Mesenchymal stem cell (in vitro differentiated cells and primary cell): ENCODE data around the gene DNAJB11.

ENCODE experiments used
- DNase-seq: peaks from one replicate; pipeline ENCODE4 v3.0.0-alpha.2; 2013
- H2AFZ ChIP-seq: one replicate; pipeline ENCODE4 v1.6.1; 2013; ENCODE audit warnings: low read depth, mild to moderate bottlenecking, control low read depth, inconsistent platforms, low read length, moderate library complexity
- H2AK5ac ChIP-seq: 2 replicates; pipeline ENCODE4 v1.6.1; 2013; ENCODE audit warnings: low read length, moderate library complexity, mild to moderate bottlenecking, inconsistent platforms; ENCODE audit not compliant: severe bottlenecking
- H2BK120ac ChIP-seq: one replicate; pipeline ENCODE4 v1.6.1; 2013; ENCODE audit warnings: low read depth, mild to moderate bottlenecking, inconsistent platforms, low read length, moderate library complexity
- H2BK12ac ChIP-seq, 2 experiments: one replicate each; pipeline ENCODE4 v1.6.1; 2013; ENCODE audit warnings: inconsistent platforms in 2 of 2, low read length in 2 of 2, mild to moderate bottlenecking in 2 of 2, moderate library complexity in 2 of 2, control low read depth in 1 of 2
- H2BK15ac ChIP-seq: one replicate; pipeline ENCODE4 v1.6.1; 2013; ENCODE audit warnings: mild to moderate bottlenecking, low read depth, inconsistent platforms; ENCODE audit not compliant: poor library complexity, severe bottlenecking
- H2BK5ac ChIP-seq: 2 replicates; pipeline ENCODE4 v1.6.1; 2013; ENCODE audit warnings: low read depth, mild to moderate bottlenecking, low read length, control low read depth, inconsistent platforms; ENCODE audit not compliant: poor library complexity, severe bottlenecking
- H3K14ac ChIP-seq, 2 experiments: one replicate each; pipeline ENCODE4 v1.6.1; 2013; ENCODE audit warnings: inconsistent platforms in 2 of 2, low read length in 2 of 2, control low read depth in 1 of 2, mild to moderate bottlenecking in 1 of 2, moderate library complexity in 1 of 2
- H3K18ac ChIP-seq, 2 experiments: one replicate each; pipeline ENCODE4 v1.6.1; 2013; ENCODE audit warnings: inconsistent platforms in 2 of 2, low read length in 2 of 2, control low read depth in 1 of 2, low read depth in 1 of 2, mild to moderate bottlenecking in 1 of 2
- H3K23ac ChIP-seq, 2 experiments: one replicate each; pipeline ENCODE4 v1.6.1; 2013; ENCODE audit warnings: inconsistent platforms in 2 of 2, low read length in 2 of 2, mild to moderate bottlenecking in 2 of 2, moderate library complexity in 2 of 2, control low read depth in 1 of 2
- H3K27ac ChIP-seq: 2 replicates; pipeline ENCODE4 v1.5.1; 2013; ENCODE audit warnings: mild to moderate bottlenecking, moderate library complexity, low read length, control low read depth, inconsistent platforms; ENCODE audit not compliant: poor library complexity, severe bottlenecking
- H3K27me3 ChIP-seq, 2 experiments: 2 replicates each; pipeline versions ENCODE4 v1.6.1 to v1.7.0; 2013; ENCODE audit warnings: low read length in 2 of 2, mild to moderate bottlenecking in 2 of 2, moderate library complexity in 2 of 2, control low read depth in 1 of 2, inconsistent platforms in 1 of 2; ENCODE audit not compliant: control insufficient read depth in 1 of 2, insufficient read depth in 1 of 2
- H3K36me3 ChIP-seq, 2 experiments: 2 replicates each; pipeline versions ENCODE4 v1.6.1 to v1.7.0; 2013; ENCODE audit warnings: low read length in 2 of 2, control low read depth in 1 of 2, inconsistent platforms in 1 of 2, low read depth in 1 of 2, mild to moderate bottlenecking in 1 of 2; ENCODE audit not compliant: insufficient read depth in 2 of 2, control insufficient read depth in 1 of 2
- H3K4ac ChIP-seq, 2 experiments: one replicate each; pipeline ENCODE4 v1.6.1; 2013; ENCODE audit warnings: inconsistent platforms in 2 of 2, low read length in 2 of 2, mild to moderate bottlenecking in 2 of 2, moderate library complexity in 2 of 2, control low read depth in 1 of 2, low read depth in 1 of 2
- H3K4me1 ChIP-seq: 2 replicates; pipeline ENCODE4 v1.6.1; 2013; ENCODE audit warnings: low read depth, low read length, control low read depth; ENCODE audit not compliant: control insufficient read depth, insufficient read depth
- H3K4me2 ChIP-seq: 2 replicates; pipeline ENCODE4 v1.6.1; 2013; ENCODE audit warnings: low read length, mild to moderate bottlenecking, inconsistent platforms; ENCODE audit not compliant: poor library complexity, severe bottlenecking
- H3K4me3 ChIP-seq, 2 experiments: 2 replicates each; pipeline versions ENCODE4 v1.5.1 to v1.7.0; 2013; ENCODE audit warnings: low read length in 2 of 2, mild to moderate bottlenecking in 2 of 2, control low read depth in 1 of 2, low read depth in 1 of 2; ENCODE audit not compliant: insufficient read depth in 1 of 2
- H3K79me1 ChIP-seq: replicated peaks from 2 replicates; pipeline ENCODE4 v1.6.1; 2013; ENCODE audit warnings: mild to moderate bottlenecking, control low read depth, low read length, inconsistent platforms; ENCODE audit not compliant: poor library complexity, severe bottlenecking
- H3K9ac ChIP-seq: 2 replicates; pipeline ENCODE4 v1.7.0; 2013; ENCODE audit warnings: mild to moderate bottlenecking, low read length, moderate library complexity
- H3K9me3 ChIP-seq: 2 replicates; pipeline ENCODE4 v1.7.0; 2013; ENCODE audit warnings: mild to moderate bottlenecking, low read length; ENCODE audit not compliant: control insufficient read depth
- H4K8ac ChIP-seq: one replicate; pipeline ENCODE4 v1.6.1; 2013; ENCODE audit warnings: inconsistent platforms, mild to moderate bottlenecking, low read length, moderate library complexity
- H4K91ac ChIP-seq: one replicate; pipeline ENCODE4 v1.6.1; 2013; ENCODE audit warnings: mild to moderate bottlenecking, low read length, inconsistent platforms
- WGBS: methylation state at CpG from one replicate; pipeline ENCODE4 v1.1.7; 2013; ENCODE audit warnings: mixed read lengths; 5-methylcytosine and 5-hydroxymethylcytosine counted together

Gene DNAJB11

DNA sequence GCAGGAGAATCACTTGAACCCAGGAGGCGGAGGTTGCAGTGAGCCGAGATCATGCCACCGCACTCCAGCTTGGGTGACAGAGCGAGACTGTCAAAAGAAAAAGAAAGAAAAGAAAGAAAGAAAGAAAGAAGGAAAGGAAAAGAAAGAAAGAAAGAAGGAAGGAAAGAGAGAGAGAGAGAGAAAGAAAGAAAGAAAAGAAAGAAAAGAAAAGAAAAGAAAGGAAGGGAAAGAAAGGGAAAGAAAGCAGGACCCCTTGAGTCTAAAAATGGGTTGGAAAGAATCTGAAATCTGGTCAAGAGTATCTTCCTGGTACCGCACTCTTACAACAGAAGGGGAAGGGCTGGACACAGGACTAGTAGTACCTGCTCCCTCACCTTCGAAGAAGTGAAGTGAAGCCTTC lies 45.9 kb upstream of the DNAJB11 start:
- no peak overlapping the region for H3K9ac ChIP-seq
- H3K18ac ChIP-seq: no peak overlapping the region
- H2BK120ac ChIP-seq: no peak overlapping the region
- no peak overlapping the region for H2AK5ac ChIP-seq
- H3K4me1 ChIP-seq: no peaks in the 10 kb centered on the region
- no peak overlapping the region for H3K23ac ChIP-seq
- no peak overlapping the region for H2BK15ac ChIP-seq
- no peaks in the 10 kb centered on the region for H3K79me1 ChIP-seq
- H2AFZ ChIP-seq: no peak overlapping the region
- H3K4me3 ChIP-seq: no peak overlapping the region
- WGBS: 97% methylated on average over 6 of the region's 6 CpGs
- no peaks in the 10 kb centered on the region for H3K36me3 ChIP-seq
- peaks cover 22 to 49% of the 10 kb centered on the region in 2 experiments for H3K27me3 ChIP-seq
- no peak for DNase-seq
- no peak overlapping the region for H4K91ac ChIP-seq
- H3K4ac ChIP-seq: no peak overlapping the region
- H4K8ac ChIP-seq: no peak overlapping the region
- no peak overlapping the region for H2BK12ac ChIP-seq
- no peak overlapping the region for H3K27ac ChIP-seq
- no peak overlapping the region for H3K14ac ChIP-seq
- no peak overlapping the region for H2BK5ac ChIP-seq
- no peak overlapping the region for H3K4me2 ChIP-seq
- no peaks in the 10 kb centered on the region for H3K9me3 ChIP-seq

DNA sequence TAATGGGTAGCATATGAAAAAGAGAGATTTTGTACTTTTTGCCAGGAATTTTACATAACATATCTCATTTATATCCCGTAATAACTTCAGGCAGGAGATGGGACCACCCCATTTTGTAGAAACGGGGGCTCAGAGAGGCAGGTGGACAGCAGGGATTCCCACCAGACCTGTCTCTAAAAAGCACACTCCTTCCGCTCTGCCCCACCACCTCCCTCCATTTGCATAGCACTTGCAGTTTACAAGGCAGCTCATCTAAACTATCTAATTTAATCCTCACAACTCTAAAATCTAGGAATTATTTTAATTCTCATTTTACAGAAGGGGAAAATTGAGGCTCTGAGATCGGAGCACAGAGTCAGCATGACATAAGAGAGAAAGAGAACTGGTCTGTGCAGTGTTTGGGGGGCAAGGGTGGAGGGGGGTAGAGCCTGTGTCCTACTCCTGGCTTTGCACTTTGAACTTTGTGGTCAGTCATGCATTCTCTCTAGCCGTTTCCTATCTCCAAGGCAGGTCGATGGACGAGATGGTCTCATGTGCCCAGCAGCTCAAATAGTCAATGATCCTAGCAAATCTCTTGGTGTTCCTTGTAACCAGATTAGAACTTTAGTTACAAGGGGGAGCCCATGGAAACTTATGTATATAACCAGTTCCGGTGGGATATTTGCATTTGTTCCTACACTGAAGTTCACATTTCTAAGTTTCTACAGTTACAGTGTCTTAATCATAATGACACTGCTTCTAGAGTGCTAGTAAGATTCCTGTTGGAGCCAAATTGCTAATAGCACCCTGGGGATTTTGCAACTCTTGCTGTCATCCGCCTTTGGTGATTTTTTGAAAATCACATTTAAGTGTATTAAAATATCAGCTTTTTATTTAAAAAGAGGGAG lies 44.9 kb upstream of the DNAJB11 start:
- Histone ChIP-seq H3K9ac (no peak overlapping the region), H2BK15ac (no peak overlapping the region), H3K36me3 (no peaks in the 10 kb centered on the region), H2BK120ac (no peak overlapping the region), H3K14ac (no peak overlapping the region), H3K79me1 (no peaks in the 10 kb centered on the region), H3K23ac (no peak overlapping the region), H2BK12ac (no peak overlapping the region), H3K27ac (no peak overlapping the region), H4K91ac (no peak overlapping the region), H3K9me3 (no peaks in the 10 kb centered on the region), H3K4me2 (no peak overlapping the region), H3K4ac (no peak overlapping the region), H3K27me3 (peaks cover 18 to 40% of the 10 kb centered on the region in 2 experiments), H2BK5ac (no peak overlapping the region), H2AK5ac (no peak overlapping the region), H3K4me1 (no peaks in the 10 kb centered on the region), H4K8ac (no peak overlapping the region), H3K18ac (no peak overlapping the region), H3K4me3 (no peak overlapping the region), H2AFZ (no peak overlapping the region)
- DNase-seq: no peak
- 70% methylated on average over 8 of the region's 9 CpGs for WGBS

DNA sequence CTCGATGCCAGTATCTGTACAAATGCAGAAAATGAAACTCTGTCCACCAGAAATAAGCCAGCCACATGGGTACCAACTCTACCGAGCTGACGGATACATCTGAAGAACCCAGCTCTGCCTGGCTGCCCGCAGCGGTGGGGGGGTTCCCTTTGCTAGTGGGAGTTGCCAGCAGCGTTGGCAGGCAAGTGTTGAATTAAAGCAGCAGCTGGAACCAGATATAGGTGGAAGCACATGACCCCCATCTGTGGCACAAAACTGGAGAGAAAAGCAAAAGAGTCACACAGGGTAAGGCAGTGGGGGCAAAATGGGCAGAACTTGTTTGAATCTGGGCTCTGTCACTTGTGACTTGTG lies 44.3 kb upstream of the DNAJB11 start:
- Histone ChIP-seq H2BK5ac (no peak overlapping the region), H4K91ac (no peak overlapping the region), H2BK120ac (no peak overlapping the region), H3K9ac (no peak overlapping the region), H3K9me3 (no peaks in the 10 kb centered on the region), H4K8ac (no peak overlapping the region), H3K27me3 (peaks cover 13 to 34% of the 10 kb centered on the region in 2 experiments), H3K23ac (no peak overlapping the region), H3K18ac (no peak overlapping the region), H3K14ac (no peak overlapping the region), H2BK12ac (no peak overlapping the region), H2AFZ (no peak overlapping the region), H3K27ac (no peak overlapping the region), H2AK5ac (no peak overlapping the region), H2BK15ac (no peak overlapping the region), H3K4me1 (no peaks in the 10 kb centered on the region), H3K4me2 (no peak overlapping the region), H3K79me1 (no peaks in the 10 kb centered on the region), H3K36me3 (no peaks in the 10 kb centered on the region), H3K4ac (no peak overlapping the region), H3K4me3 (no peak overlapping the region)
- 96% methylated on average over 6 of the region's 6 CpGs for WGBS
- no peak for DNase-seq

DNA sequence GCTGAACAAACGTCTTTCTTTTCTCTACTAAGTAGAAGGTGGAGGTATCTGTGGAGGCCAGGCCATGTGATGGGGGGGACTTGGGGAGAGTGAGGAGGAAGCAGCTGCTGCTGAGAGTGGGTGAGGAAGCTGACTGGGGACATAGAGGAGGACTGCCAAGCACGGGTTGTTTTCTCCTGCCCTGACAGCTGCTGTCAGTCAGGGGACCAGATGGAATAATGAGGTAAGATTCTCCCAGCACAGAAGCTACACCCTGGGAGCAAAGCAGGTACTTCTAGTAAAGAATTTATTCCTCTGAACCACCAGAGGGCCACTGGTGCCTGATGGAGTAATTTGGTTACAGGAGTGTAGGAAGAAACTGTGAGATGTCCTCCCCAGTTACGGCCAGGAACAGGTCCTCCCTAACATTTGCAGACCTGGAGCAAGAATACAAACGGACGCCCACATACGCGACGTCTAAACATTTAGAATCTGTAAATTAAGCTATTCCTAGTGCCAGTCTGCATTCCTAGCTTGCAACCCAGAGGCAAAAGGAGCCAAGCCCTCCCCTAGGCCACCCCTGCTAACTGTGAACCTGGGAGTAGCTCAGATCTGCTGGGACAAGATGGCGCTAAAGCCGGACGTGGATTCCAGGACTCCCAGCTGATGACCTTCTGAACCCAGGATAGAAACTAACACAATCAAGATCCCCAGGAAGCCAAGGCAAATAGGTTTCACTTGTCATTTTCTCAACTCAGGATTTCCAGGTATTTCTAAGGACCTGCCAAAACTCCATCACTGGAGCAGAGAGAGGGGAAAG lies 41.1 kb upstream of the DNAJB11 start:
- no peaks in the 10 kb centered on the region for H3K36me3 ChIP-seq
- no peak overlapping the region for H3K23ac ChIP-seq
- H3K4me3 ChIP-seq: no peak overlapping the region
- no peaks in the 10 kb centered on the region for H3K9me3 ChIP-seq
- H3K27me3 ChIP-seq: peaks cover 11 to 13% of the 10 kb centered on the region in 2 experiments
- no peak overlapping the region for H2BK12ac ChIP-seq
- H4K91ac ChIP-seq: no peak overlapping the region
- no peak overlapping the region for H3K4ac ChIP-seq
- WGBS: 94% methylated on average over 10 of the region's 11 CpGs
- H2AFZ ChIP-seq: no peak overlapping the region
- H3K18ac ChIP-seq: no peak overlapping the region
- no peak overlapping the region for H3K14ac ChIP-seq
- no peaks in the 10 kb centered on the region for H3K79me1 ChIP-seq
- no peak overlapping the region for H4K8ac ChIP-seq
- no peak overlapping the region for H2BK120ac ChIP-seq
- H2AK5ac ChIP-seq: no peak overlapping the region
- no peak overlapping the region for H3K27ac ChIP-seq
- H2BK15ac ChIP-seq: no peak overlapping the region
- H2BK5ac ChIP-seq: no peak overlapping the region
- H3K4me1 ChIP-seq: peaks cover 5% of the 10 kb centered on the region
- H3K4me2 ChIP-seq: no peak overlapping the region
- H3K9ac ChIP-seq: no peak overlapping the region
- DNase-seq: no peak
